ENCODE measurements around the gene SLC10A1. TPM values are rescaled to one million over a fixed set of nuclear protein-coding genes. Genes with fewer than 3 reads are reported as not detected.
A peak's percentile ranks its signal among the peaks of the same experiment; 100 is the strongest.

SLC10A1 gene
- total RNA-seq, 1 experiment from 2014 or later, result not detected

DNA sequence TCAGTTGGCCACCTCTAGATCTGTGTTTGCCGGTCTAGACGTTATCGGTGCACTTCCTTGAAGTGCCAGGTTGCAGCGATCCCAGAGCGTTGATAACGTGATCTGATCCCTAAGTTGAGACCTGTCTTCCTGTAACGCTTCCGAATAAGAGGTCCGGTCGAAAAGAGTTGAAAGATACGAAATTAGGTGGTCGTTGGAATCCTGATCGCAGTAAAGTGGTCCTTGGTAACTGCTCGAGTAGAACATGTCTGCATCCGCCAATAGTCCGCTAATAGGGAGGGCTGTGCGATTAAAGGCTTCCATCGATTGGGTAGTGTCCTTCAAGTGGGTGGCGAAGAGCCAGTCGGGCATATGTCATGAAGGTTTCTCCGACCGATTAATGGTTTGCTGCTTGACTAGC, 27.4 kb downstream of the SLC10A1 start:
- H3K9me3 Mint-ChIP-seq, result no peaks in the 10 kb centered on the region
- no peaks in the 10 kb centered on the region for H4K20me1 ChIP-seq (ENCODE audit: control insufficient read depth, insufficient read depth, insufficient read length)
- H3K18ac ChIP-seq (ENCODE audit: insufficient read length, low read depth, low read length), result no peak overlapping the region
- peaks cover 6% of the 10 kb centered on the region for H3K79me1 ChIP-seq (ENCODE audit: insufficient read depth, low read depth, low read length, poor library complexity, severe bottlenecking)
- H3K56ac ChIP-seq (ENCODE audit: insufficient read length, low read depth, low read length), result no peak overlapping the region
- no peaks in the 10 kb centered on the region for H3K4me1 ChIP-seq (ENCODE audit: insufficient read depth, low read length)
- no peak overlapping the region for H3K23ac ChIP-seq (ENCODE audit: insufficient read length, low read depth, low read length)
- no peak overlapping the region for H3K27ac ChIP-seq (ENCODE audit: insufficient read length, low read depth, low read length)
- no peak overlapping the region for H4K5ac ChIP-seq (ENCODE audit: insufficient read length, low read depth, low read length)
- peak overlapping the region; percentile 3 to 45 (median 11); a peak in 3 of 7 replicates for H3K27ac Mint-ChIP-seq
- no peak overlapping the region for H2BK5ac ChIP-seq (ENCODE audit: insufficient read length, low read length)
- H2AFZ ChIP-seq (ENCODE audit: low read length), result no peak overlapping the region
- no peak overlapping the region for H2BK12ac ChIP-seq (ENCODE audit: insufficient read length, low read depth, low read length)
- H3K79me2 ChIP-seq (ENCODE audit: insufficient read depth, low read length), result peaks cover 3% of the 10 kb centered on the region; the same call in 1 of the 2 replicates
- peaks cover 59 to 73% (median 69%) of the 10 kb centered on the region in 3 experiments for H3K36me3 Mint-ChIP-seq (ENCODE audit: insufficient read depth in 1 of 3, low read depth in 3 of 3)
- peaks cover 19 to 29% of the 10 kb centered on the region in 2 experiments for H3K4me1 Mint-ChIP-seq
- H3K9me3 ChIP-seq (ENCODE audit: control insufficient read depth, low read depth, low read length), result no peaks in the 10 kb centered on the region
- no peak overlapping the region for H4K91ac ChIP-seq (ENCODE audit: insufficient read length, low read depth, low read length)
- no peak overlapping the region for H3K4ac ChIP-seq (ENCODE audit: low read depth, low read length)
- H2BK20ac ChIP-seq (ENCODE audit: low read depth, low read length, poor library complexity, severe bottlenecking), result no peak overlapping the region
- no peak overlapping the region for H2BK120ac ChIP-seq (ENCODE audit: low read depth, low read length, poor library complexity, severe bottlenecking)
- H3K27me3 ChIP-seq (ENCODE audit: insufficient read depth, low read length), result no peaks in the 10 kb centered on the region
- H3K4me3 Mint-ChIP-seq, result peak overlapping the region; percentile 24 to 46; a peak in 4 of 5 replicates
- no peak overlapping the region for H4K8ac ChIP-seq (replicated peaks; ENCODE audit: insufficient read length, low read depth, low read length)
- no peak overlapping the region for H3K9ac ChIP-seq (ENCODE audit: extremely low read depth, insufficient read length, low read length)
- no peaks in the 10 kb centered on the region; the same call in none of the 2 replicates for H3K27me3 Mint-ChIP-seq (ENCODE audit: low read depth)
- no CpG with 5 or more reads among the region's 22 CpGs for WGBS (ENCODE audit: extremely low coverage, insufficient read length, low lambda C conversion rate)
- H2BK15ac ChIP-seq (ENCODE audit: low read depth, low read length), result no peak overlapping the region
- no peak overlapping the region for H3K14ac ChIP-seq (ENCODE audit: insufficient read depth, low read length)
- no peak for DNase-seq
- H2AK5ac ChIP-seq (ENCODE audit: insufficient read length, low read length), result no peak overlapping the region
- H3T11ph ChIP-seq (ENCODE audit: low read length), result no peak overlapping the region
- peaks cover 6% of the 10 kb centered on the region for H3K23me2 ChIP-seq (ENCODE audit: insufficient read length, low read depth, low read length, poor library complexity, severe bottlenecking)
- H3K4me2 ChIP-seq (ENCODE audit: insufficient read depth, insufficient read length, low read length), result no peak overlapping the region
- TF ChIP-seq, protein P1, sequence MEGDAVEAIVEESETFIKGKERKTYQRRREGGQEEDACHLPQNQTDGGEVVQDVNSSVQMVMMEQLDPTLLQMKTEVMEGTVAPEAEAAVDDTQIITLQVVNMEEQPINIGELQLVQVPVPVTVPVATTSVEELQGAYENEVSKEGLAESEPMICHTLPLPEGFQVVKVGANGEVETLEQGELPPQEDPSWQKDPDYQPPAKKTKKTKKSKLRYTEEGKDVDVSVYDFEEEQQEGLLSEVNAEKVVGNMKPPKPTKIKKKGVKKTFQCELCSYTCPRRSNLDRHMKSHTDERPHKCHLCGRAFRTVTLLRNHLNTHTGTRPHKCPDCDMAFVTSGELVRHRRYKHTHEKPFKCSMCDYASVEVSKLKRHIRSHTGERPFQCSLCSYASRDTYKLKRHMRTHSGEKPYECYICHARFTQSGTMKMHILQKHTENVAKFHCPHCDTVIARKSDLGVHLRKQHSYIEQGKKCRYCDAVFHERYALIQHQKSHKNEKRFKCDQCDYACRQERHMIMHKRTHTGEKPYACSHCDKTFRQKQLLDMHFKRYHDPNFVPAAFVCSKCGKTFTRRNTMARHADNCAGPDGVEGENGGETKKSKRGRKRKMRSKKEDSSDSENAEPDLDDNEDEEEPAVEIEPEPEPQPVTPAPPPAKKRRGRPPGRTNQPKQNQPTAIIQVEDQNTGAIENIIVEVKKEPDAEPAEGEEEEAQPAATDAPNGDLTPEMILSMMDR (conservative IDR thresholded peaks at IDR 0.05), result no peak

All from H9 (cell line).